Aorta (tissue), 5 donors: ENCODE results near the gene PIP5K1B. TPM values are rescaled to one million over a fixed set of nuclear protein-coding genes. Genes with fewer than 3 reads are reported as not detected.

Experiments used
- ATAC-seq: fragments of 200-7000 bp; cut with Tn5 transposase; one replicate; pipeline ENCODE4 v1.9.1; 2022; ENCODE audit warnings: moderate library complexity; ENCODE audit not compliant: low FRiP score
- DNase-seq, 2 donors: peaks; one replicate each; pipeline ENCODE4 v3.0.0-alpha.2; 2020
- H3K27ac ChIP-seq, 2 donors: one replicate each; pipeline ENCODE4 v1.5.1; 2013; ENCODE audit warnings: low read length in 2 of 2, mild to moderate bottlenecking in 2 of 2, moderate library complexity in 2 of 2, control low read depth in 1 of 2, inconsistent platforms in 1 of 2, low read depth in 1 of 2
- H3K27me3 ChIP-seq, 2 donors: one replicate each; pipeline ENCODE4 v1.6.1; 2013; ENCODE audit warnings: control low read depth in 1 of 2, low read length in 1 of 2, mild to moderate bottlenecking in 1 of 2, moderate library complexity in 1 of 2; ENCODE audit not compliant: insufficient read depth in 2 of 2, control insufficient read depth in 1 of 2
- H3K36me3 ChIP-seq, 2 donors: one replicate each; pipeline ENCODE4 v1.6.1; 2013; ENCODE audit warnings: control low read depth in 1 of 2, low read length in 1 of 2, mild to moderate bottlenecking in 1 of 2; ENCODE audit not compliant: insufficient read depth in 2 of 2, control insufficient read depth in 1 of 2
- H3K4me1 ChIP-seq, 2 donors: one replicate each; pipeline ENCODE4 v1.6.1; 2013; ENCODE audit warnings: low read length in 2 of 2, control low read depth in 1 of 2, mild to moderate bottlenecking in 1 of 2, moderate library complexity in 1 of 2; ENCODE audit not compliant: insufficient read depth in 2 of 2, control insufficient read depth in 1 of 2
- H3K4me3 ChIP-seq, 2 donors: one replicate each; pipeline ENCODE4 v1.5.1; 2013; ENCODE audit warnings: low read length in 2 of 2, control low read depth in 1 of 2, mild to moderate bottlenecking in 1 of 2
- H3K9me3 ChIP-seq: one replicate; pipeline ENCODE4 v1.6.1; 2013; ENCODE audit warnings: mild to moderate bottlenecking, low read length; ENCODE audit not compliant: control insufficient read depth
- WGBS, 2 donors: extraction: QIAGEN DNeasy Blood & Tissue Kit; methylation state at CpG; one replicate each; pipeline ENCODE4 v1.1.7; 2013; 5-methylcytosine and 5-hydroxymethylcytosine counted together
- intact Hi-C, 2 donors: fragments of 100-400 bp; cut with DNase I; formaldehyde crosslinking; loops; one replicate each; pipeline versions ENCODE4 v1.14.2 to v1.15.0; 2022
- polyA plus RNA-seq, 2 donors: library from polyadenylated mRNA; stranded (reverse); fragments of 200-250 nt; gene quantifications; one replicate each; pipeline ENCODE4 v1.2.3, GENCODE V29; 2013
- total RNA-seq, 2 donors: library from RNA; stranded (reverse); fragmentation: NEBNext Ultra II Directional; extraction: Animal tissue kit (Norgen Biotek cat#: 25700); gene quantifications; one replicate each; pipeline ENCODE4 v1.2.1, GENCODE V29; 2021
- donor health status: healthy with polysubstance abuse.
- donor health status: Bipolar disorder and iron deficiency.
- donor health status: DM: no; HTN: no; CAD: no.
- donor health status: DM: no; HTN: no; CAD: no.
- donor health status: DM: yes; HTN: yes; CAD: no.

PIP5K1B gene
- total and polyA plus RNA-seq, 4 donors: 0.82 to 14.5 (median 8.5) TPM

DNA sequence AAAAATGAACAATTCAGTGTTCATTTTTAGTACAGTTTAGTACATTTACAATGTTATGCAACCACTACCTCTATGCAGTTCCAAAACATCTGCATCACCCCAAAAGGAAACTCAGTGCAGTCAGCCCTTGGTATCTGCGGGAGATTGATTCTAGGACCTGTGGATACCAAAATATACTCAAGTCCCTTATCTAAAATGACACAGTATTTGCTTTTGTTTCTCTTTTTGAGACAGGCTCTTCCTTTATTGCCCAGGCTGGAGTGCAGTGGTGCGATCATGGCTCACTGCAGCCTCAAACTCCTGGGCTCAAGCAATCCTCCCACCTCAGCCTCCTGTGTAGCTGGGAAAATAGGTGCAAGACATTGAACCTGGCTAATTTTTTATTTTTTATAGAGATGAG lies 114.0 kb downstream of the PIP5K1B start:
- ATAC-seq: no peak
- intact Hi-C loops: no loop called here
- no peak for DNase-seq
- Histone ChIP-seq H3K27ac (no peak overlapping the region), H3K27me3 (no peaks in the 10 kb centered on the region), H3K4me3 (no peak overlapping the region), H3K36me3 (no peaks in the 10 kb centered on the region), H3K9me3 (no peaks in the 10 kb centered on the region), H3K4me1 (peaks cover 3 to 5% of the 10 kb centered on the region in 2 donors)
- WGBS, 2 donors: 71 to 80% methylated on average over 2 of the region's 2 CpGs

DNA sequence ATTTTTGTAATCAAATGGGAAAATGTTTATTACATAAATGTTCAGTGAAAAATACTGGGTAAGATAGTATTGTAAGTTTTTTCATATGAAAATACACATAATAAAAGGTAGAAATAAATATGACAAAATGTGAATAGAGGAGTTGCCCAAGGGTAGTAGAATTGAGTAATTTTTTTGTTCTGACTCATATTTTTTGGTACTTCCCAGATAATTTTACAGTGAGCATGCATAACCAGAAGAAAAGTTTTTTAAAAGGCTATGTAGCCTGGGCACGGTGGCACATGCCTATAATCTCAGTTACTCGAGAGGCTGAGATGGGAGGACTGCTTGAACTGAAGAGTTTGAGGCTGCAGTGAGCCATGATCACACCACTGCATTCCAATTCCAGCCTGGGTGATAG lies 116.9 kb downstream of the PIP5K1B start:
- Histone ChIP-seq H3K4me3 (no peak overlapping the region), H3K9me3 (no peaks in the 10 kb centered on the region), H3K4me1 (peaks cover 3 to 6% of the 10 kb centered on the region in 2 donors), H3K27ac (peak overlapping the region in 1 of 2 donors; percentile 51), H3K36me3 (no peaks in the 10 kb centered on the region), H3K27me3 (no peaks in the 10 kb centered on the region)
- intact Hi-C loops: loop anchor here in 1 of 2 donors (5.0 kb wide), 1 partner anchor 45 kb away; no protein-coding TSS in a partner anchor
- ATAC-seq (no peak), DNase-seq (no peak)
- 19 to 22% methylated on average over 2 of the region's 2 CpGs for WGBS, 2 donors

DNA sequence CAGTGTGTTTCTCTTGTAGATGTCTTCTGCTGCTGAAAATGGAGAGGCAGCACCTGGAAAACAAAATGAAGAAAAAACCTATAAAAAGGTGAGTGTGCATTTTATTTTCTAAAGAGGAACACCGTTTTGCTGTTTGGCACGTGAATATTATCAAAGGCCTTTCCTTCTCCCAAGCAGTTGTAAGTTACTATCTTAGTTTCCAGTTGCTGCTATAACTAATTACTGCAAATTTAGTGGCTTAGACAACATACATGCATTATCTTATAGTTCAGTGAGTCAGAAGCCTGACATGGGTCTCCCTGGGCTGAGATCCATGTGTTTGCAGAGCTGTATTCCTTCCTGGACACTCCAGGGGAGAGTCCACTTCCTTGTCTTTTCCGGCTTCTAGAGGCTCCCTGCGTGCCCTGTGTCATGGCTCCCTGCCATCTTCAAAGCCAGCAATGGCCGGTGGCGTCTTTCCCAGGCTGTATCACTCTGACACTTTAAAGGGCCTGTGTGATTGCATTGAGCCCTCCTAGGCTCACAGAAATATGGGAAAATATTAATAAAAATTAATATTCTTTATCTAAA lies 117.6 kb downstream of the PIP5K1B start:
- Histone ChIP-seq H3K36me3 (no peaks in the 10 kb centered on the region), H3K27ac (peak overlapping the region in 1 of 2 donors; percentile 36), H3K4me1 (peaks cover 3 to 8% of the 10 kb centered on the region in 2 donors), H3K4me3 (no peak overlapping the region), H3K9me3 (no peaks in the 10 kb centered on the region), H3K27me3 (no peaks in the 10 kb centered on the region)
- peak; percentile 29 for ATAC-seq
- 25% methylated on average over 6 of the region's 6 CpGs for WGBS, 2 donors
- intact Hi-C loops: loop anchor here in 1 of 2 donors (5.0 kb wide), 1 partner anchor 45 kb away; no protein-coding TSS in a partner anchor
- DNase-seq: no peak

GRCh38 chr9:68825762-68826472 lies 120.9 kb downstream of the PIP5K1B start:
- no peaks in the 10 kb centered on the region for H3K9me3 ChIP-seq
- 14 to 18% methylated on average over 9 of the region's 9 CpGs for WGBS, 2 donors
- H3K4me1 ChIP-seq: peaks cover 3 to 5% of the 10 kb centered on the region in 2 donors
- DNase-seq (no peak), ATAC-seq (no peak)
- H3K27me3 ChIP-seq: no peaks in the 10 kb centered on the region
- H3K36me3 ChIP-seq: no peaks in the 10 kb centered on the region
- peak overlapping the region; percentile 25 to 51 for H3K27ac ChIP-seq
- intact Hi-C loops: no loop called here
- no peak overlapping the region for H3K4me3 ChIP-seq

GRCh38 chr9:68827837-68828744 lies 123.1 kb downstream of the PIP5K1B start:
- peaks cover 0 to 10% of the 10 kb centered on the region in 2 donors for H3K4me1 ChIP-seq
- WGBS, 2 donors: 96 to 97% methylated on average over 14 of the region's 14 CpGs
- H3K4me3 ChIP-seq: no peak overlapping the region

DNA sequence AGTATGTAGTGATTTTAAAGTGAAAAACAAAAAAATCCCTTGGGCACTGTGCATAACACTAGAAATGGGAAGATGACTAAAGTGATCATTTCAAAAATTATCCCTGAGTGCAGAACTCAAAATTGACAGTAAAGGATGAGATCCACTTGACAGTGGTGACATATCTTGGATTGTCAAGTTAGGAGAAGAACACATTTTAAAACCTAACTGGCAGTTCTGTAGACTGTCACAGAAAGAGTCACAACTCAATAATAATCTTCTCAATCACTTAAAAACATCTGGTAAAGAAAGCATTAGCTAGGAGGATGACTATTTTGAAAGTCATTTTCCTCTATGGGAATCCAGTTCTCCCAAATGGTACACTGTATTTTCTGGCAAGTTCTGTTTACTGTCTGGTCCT lies 127.1 kb downstream of the PIP5K1B start:
- H3K4me1 ChIP-seq: peaks cover 0 to 6% of the 10 kb centered on the region in 2 donors
- intact Hi-C loops: loop anchor here in 1 of 2 donors (5.0 kb wide), 1 partner anchor 50 kb away; a partner anchor contains a TSS

More at GRCh38 chr9:68827837-68828744, 123.1 kb downstream of the PIP5K1B start:
- Histone ChIP-seq H3K9me3 (no peaks in the 10 kb centered on the region), H3K27ac (no peak overlapping the region), H3K27me3 (no peaks in the 10 kb centered on the region), H3K36me3 (no peaks in the 10 kb centered on the region)
- DNase-seq: no peak
- intact Hi-C loops: no loop called here
- ATAC-seq: no peak

DNA sequence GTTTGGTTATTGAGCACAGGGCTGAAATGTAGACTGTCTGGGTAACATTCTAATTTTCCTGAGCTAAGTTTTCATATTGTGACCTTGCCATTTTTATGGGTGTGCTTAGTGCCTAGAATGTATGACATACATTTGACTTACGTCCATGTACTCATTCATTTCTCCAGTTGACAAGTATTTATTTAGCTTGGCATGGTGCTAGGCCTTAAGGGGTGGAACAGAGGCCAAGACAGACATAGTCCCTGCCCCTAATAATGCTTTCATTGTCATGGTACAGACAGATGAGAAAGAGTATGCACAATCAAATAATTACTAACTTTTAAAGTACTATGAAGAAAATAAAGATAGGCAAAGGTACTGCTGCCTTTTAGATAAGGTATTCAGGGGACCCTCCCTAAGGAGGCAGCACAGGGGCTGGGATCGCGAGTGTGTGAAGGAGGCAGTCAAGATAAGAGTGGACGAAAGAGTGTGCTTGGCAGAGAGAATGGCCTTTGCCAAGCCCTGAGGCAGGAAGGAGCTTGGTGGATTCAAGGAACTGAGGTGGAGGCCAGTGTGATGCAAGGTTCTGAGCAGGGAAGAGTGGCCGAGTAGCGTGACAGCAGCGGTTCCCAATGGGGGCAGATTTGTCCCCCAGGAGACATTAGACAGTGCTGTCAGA lies 128.0 kb downstream of the PIP5K1B start:
- peaks cover 0 to 6% of the 10 kb centered on the region in 2 donors for H3K4me1 ChIP-seq
- WGBS, 2 donors: 20% methylated on average over 7 of the region's 7 CpGs
- H3K4me3 ChIP-seq: no peak overlapping the region
- H3K36me3 ChIP-seq: no peaks in the 10 kb centered on the region
- H3K27me3 ChIP-seq: no peaks in the 10 kb centered on the region
- no peaks in the 10 kb centered on the region for H3K9me3 ChIP-seq
- intact Hi-C loops: loop anchor here in 1 of 2 donors (5.0 kb wide), 1 partner anchor 51 kb away; a partner anchor contains a TSS
- H3K27ac ChIP-seq: peak overlapping the region; percentile 31 to 83
- DNase-seq (no peak), ATAC-seq (peak; percentile 39)

More for the DNA sequence above, 127.1 kb downstream of the PIP5K1B start:
- Histone ChIP-seq H3K27me3 (no peaks in the 10 kb centered on the region), H3K4me3 (no peak overlapping the region), H3K27ac (no peak overlapping the region), H3K36me3 (no peaks in the 10 kb centered on the region), H3K9me3 (no peaks in the 10 kb centered on the region)
- DNase-seq (no peak), ATAC-seq (no peak)

- no peaks in the 10 kb centered on the region for H3K36me3 ChIP-seq
- H3K4me3 ChIP-seq: no peak overlapping the region
- peaks cover 0 to 6% of the 10 kb centered on the region in 2 donors for H3K4me1 ChIP-seq
- H3K27me3 ChIP-seq: no peaks in the 10 kb centered on the region
- WGBS, 2 donors: 73 to 81% methylated on average over 2 of the region's 2 CpGs
- ATAC-seq (no peak), DNase-seq (no peak)
- H3K9me3 ChIP-seq: no peaks in the 10 kb centered on the region
- H3K27ac ChIP-seq: no peak overlapping the region
- intact Hi-C loops: loop anchor here in 1 of 2 donors (5.0 kb wide), 1 partner anchor 53 kb away; a partner anchor contains a TSS
These were observed 130.0 kb downstream of the PIP5K1B start for GRCh38 chr9:68834931-68835520.
